OCI-M1 (cell line): ENCODE data around the gene AHRR.

Experiments used
- DNase-seq: peaks from one replicate; lab custom pipeline; 2025; lab: John Stamatoyannopoulos, UW

AHRR gene

DNA sequence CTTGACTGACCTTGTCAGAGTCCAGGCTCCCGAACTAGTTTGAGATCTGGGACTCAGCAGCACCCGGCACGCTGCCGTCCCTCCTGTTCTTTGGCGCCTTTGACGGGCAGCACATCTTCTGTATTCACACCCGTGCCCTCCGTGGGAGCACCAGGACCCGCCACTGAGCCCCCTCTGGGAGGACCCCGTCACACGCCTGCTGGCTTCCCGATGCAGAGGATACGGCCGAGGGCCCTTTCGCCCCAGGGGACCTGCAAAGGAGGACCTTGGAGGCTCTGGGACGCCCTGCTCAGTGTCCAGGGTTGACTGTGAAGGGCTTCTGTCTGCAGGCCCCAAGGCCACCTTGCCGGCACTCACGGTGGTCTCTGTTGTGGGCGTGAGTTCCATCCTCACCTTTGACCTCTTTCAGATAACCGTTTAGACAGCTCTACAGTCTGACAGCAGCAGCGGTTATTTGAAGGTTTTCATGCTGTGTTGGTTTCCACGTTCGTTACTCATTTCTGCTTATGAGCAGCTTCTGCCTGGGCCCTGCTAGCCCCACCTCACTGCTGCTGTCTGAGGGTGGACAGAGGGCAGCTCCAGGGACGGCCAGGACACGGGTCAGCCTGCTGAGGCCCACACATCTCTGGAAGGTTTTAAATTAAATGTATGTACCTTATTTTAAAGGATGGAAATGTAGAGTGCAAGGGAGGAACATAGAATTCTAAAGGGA, 108.9 kb downstream of the AHRR start:
- no peak for DNase-seq

- peak; percentile 32 for DNase-seq
Observed at GRCh38 chr5:431001-431710, 109.6 kb downstream of the AHRR start.

- no peak for DNase-seq
Observed at GRCh38 chr5:431711-432050, 110.2 kb downstream of the AHRR start.

DNA sequence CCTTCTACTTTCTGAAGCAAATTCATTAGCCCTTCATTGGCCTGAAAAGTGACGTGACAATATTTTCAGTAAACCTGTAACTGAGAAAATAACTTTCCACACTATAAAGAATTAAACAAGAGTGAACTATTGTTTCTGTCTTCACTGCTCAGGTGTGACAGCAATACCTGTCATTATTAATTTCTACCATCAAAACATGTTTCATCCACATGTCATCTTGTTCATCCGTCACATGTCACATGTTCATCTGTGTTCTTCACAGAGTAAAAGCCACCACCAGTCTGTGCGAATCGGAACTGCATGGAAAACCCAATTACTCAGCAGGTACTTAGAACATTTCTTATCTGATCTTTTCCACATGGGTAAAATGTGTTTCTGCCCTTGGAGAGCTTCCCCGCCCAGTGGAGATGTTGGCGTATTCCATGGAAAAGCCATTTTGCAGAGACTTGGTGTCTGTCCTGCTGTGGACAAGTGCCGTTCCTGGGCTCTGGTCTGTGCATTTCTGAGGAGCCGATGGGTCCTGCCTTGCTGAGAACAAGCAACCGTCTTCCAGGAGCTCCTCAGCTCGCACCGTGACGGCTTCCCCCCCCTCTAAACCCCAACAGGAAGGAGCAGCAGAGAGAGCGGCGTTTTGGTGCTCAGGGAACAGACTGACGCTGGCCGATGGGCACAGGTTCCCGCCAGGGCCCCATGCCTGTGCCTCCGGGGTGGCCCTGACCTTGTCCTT, 110.8 kb downstream of the AHRR start:
- no peak for DNase-seq

- no peak for DNase-seq
Observed at GRCh38 chr5:432928-433791, 111.6 kb downstream of the AHRR start.

GRCh38 chr5:433836-434235, 112.3 kb downstream of the AHRR start:
- no peak for DNase-seq

DNA sequence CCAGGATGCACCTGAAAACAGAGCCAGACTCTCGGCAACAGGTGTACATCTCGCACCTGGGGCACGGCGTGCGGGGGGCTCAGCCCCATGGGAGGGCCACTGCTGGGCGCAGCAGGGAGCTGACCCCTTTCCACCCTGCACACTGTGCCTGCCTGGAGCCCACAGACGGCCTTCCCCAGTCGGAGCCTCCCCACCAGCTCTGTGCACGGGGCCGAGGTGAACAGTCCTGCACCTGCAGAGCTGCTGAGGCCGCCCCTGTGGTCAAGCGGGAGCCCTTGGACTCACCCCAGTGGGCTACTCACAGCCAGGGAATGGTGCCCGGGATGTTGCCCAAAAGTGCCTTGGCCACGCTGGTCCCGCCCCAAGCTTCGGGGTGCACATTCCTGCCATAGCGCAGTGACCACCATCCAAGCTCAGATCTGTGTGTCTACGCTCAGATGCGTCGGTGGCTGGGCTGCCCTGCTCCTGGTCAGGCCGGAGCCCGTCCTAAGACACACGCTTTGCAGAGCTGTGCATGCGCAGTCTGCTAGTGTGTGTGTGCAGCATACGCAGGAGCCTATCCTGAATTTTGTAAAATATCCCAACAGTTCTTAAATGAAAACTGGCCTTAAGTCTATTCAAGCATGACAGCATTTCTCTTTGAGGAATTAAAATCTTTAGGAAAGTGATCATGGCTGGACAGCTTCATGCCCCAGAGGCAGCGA, 113.1 kb downstream of the AHRR start:
- no peak for DNase-seq

DNA sequence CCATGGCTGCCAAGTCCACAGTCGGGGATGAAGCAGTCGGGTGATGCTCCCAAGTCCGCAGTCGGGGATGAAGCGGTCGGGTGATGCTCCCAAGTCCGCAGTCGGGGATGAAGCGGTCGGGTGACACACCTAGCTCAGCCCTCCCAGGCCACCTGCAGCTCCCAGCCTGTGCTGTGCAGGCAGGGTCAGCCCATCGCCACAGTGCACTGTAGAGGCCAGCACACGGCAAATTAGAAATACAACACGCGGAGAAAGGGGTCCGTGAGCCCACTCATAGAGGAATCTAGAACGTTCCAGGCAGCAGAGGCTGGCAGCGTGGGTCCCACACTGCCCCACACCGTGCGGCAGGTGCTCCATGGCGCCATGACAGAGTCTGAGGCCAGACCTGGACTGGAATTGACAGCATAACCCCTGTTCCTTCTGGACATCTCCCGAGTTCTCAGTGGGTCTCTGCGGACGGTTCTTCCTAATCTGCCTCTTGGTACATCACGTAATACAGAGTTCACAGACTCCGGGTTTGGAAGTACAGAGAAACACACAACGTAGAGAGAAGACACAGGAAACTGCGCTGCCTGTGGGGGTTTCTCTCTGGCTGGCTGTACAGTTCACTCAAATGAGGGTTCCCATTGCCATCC, 113.8 kb downstream of the AHRR start:
- no peak for DNase-seq

DNA sequence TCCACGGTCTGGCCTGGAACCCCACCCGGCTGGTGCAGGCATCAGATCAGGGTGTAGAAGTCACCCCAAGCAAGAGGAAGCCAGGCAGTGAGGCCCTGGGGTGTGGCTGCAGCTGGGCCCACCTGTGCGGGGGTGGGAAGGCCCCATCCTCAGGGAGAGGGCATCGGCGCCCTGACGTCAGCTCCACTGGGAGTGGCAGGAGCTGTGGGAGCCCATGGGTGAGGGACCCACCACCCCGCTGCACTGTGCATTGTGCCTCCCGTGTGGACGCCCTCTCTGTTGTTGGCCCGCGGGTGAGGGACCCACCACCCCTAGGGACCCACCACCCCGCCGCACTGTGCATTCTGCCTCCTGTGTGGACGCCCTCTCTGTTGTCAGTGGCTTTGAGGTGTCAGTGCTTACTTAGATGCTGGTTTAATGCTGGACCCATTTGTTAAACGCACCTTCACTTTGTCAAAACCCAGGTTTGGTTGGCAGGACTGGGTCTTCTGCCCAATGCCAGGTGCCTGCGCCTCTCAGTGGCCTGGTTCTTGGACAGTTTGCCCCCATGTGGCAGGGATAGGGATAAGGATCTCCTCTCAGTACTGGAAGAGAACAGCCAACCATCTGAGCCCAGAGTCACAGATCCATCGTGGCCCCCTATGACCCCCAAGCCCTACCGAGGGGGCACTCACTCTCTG, 114.6 kb downstream of the AHRR start:
- peak; percentile 19 for DNase-seq

DNA sequence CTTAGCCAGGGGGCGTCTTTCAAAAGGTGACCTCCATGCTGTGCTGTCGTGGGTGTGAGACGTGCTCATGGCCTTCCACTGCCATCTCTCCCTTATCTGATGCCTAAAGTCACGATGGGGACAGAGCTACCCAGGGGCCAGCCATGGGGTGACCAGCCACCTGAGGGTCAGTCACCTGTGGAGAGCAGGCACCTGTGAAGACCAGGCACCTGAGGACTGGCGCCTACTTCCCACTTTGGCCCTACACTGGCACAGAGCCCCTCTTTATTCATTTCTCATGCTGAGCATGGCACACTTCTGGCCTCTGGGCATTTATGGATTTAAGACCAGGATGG, 115.1 kb downstream of the AHRR start:
- no peak for DNase-seq

- no peak for DNase-seq
Observed at GRCh38 chr5:437281-437771, 115.8 kb downstream of the AHRR start.

- DNase-seq = no peak
Observed at GRCh38 chr5:438481-438981, 117.0 kb downstream of the AHRR start.

DNA sequence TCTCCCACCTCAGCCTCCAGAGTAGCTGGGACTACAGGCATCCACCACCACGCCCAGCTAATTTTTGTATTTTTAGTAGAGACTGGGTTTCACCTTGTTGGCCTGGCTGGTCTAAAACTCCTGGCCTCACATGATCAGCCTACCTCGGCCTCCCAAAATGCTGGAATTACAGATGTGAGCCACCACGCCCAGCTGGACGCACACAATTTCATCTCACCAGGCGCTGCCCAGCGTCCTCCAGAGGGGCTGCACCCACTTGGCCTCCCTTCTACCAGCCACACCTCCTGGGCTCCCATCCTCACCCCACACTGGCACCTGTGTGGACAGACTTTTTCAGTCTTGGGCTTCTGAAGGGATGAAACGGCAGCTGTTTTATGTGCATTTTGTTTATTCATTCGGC, 117.7 kb downstream of the AHRR start:
- no peak for DNase-seq

DNA sequence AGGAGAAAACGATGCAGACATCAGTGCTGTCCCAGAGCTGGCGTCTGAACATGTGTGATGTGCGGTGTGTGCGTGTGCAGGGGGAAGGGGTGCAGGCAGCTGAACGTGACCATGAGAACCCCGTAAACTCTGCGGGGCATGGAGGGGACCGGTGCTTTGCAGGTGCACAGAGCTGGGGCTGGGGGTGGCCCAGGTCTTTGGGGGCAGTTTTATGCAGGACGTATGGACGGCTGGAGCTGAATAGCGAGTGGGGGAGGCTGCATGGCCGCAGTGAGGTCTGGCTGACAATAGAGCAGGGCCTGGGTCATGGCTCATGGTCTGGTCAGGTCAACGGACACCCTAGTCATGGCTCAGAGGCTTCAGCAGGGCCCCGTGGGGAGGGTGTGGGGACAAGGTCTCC, 118.1 kb downstream of the AHRR start:
- DNase-seq = no peak

- DNase-seq = peak; percentile 14
Observed at GRCh38 chr5:440401-441201, 119.1 kb downstream of the AHRR start.

DNA sequence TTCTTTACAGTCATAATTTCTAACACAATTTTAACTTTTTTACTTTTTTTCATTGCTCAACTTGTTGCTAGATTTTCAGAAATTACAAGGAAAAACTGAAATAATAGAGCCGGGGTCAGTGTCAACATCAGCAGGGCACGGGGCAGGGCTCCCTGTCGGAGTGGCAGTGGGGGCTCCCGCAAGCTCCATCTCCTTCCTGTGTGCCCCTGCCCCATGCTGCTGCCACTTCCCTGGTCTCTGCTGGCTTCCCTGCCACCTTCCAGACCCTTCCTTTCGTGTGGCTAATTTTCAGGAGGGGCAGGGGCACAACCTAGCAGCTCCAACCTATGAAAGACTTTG, 120.5 kb downstream of the AHRR start:
- DNase-seq = no peak

- peak; percentile 85 for DNase-seq
Observed at GRCh38 chr5:442335-443238, 121.1 kb downstream of the AHRR start, which contains the start of gene EXOC3. Gene EXOC3 (plus strand): TSS chr5:443176. CDS start chr5:446206, 3,030 bp downstream.
